Measurements from ENCODE around the gene CLEC16A. TPM values are rescaled to one million over a fixed set of nuclear protein-coding genes. Genes with fewer than 3 reads are reported as not detected.
A peak's percentile ranks its signal among the peaks of the same experiment; 100 is the strongest.

The CLEC16A gene
- total RNA-seq (2014; rRNA removed; shearing (Covaris generic)): 15.6 and 16.6 TPM in 2 replicates

- in situ Hi-C loops (cut with HindIII; ENCODE audit: low sequenced_read_pairs): no loop called here
- peak; percentile 97 for DNase-seq (ENCODE audit: low spot score)
Observed at GRCh38 chr16:10944249-10945064, at the start of gene CLEC16A. CLEC16A (plus strand) TSS chr16:10944564; CDS start chr16:10944718, 154 bp downstream.

GRCh38 chr16:10895053-10895946 is 49.1 kb upstream of the CLEC16A start:
- in situ Hi-C loops (cut with HindIII; ENCODE audit: low sequenced_read_pairs): no loop called here
- no peak for DNase-seq (ENCODE audit: low spot score)

GRCh38 chr16:10896165-10896564 is 48.2 kb upstream of the CLEC16A start:
- in situ Hi-C loops (cut with HindIII; ENCODE audit: low sequenced_read_pairs): no loop called here

GRCh38 chr16:10896723-10897122 is 47.6 kb upstream of the CLEC16A start:
- DNase-seq (ENCODE audit: low spot score): no peak
- in situ Hi-C loops (cut with HindIII; ENCODE audit: low sequenced_read_pairs): no loop called here

More at GRCh38 chr16:10896165-10896564, 48.2 kb upstream of the CLEC16A start:
- no peak for DNase-seq (ENCODE audit: low spot score)

GRCh38 chr16:10897134-10897533 is 47.2 kb upstream of the CLEC16A start:
- in situ Hi-C loops (cut with HindIII; ENCODE audit: low sequenced_read_pairs): no loop called here
- DNase-seq (ENCODE audit: low spot score): no peak

- in situ Hi-C loops (cut with HindIII; ENCODE audit: low sequenced_read_pairs): no loop called here
- no peak for DNase-seq (ENCODE audit: low spot score)
Observed at GRCh38 chr16:10902999-10903398, 41.4 kb upstream of the CLEC16A start.

GRCh38 chr16:10906482-10906881 is 37.9 kb upstream of the CLEC16A start:
- in situ Hi-C loops (cut with HindIII; ENCODE audit: low sequenced_read_pairs): no loop called here
- DNase-seq (ENCODE audit: low spot score): no peak

GRCh38 chr16:10906914-10907756 is 37.2 kb upstream of the CLEC16A start:
- DNase-seq (ENCODE audit: low spot score): peak; percentile 62

GRCh38 chr16:10907757-10908045 is 36.7 kb upstream of the CLEC16A start:
- DNase-seq (ENCODE audit: low spot score): peak; percentile 6
- in situ Hi-C loops (cut with HindIII; ENCODE audit: low sequenced_read_pairs): no loop called here

More at GRCh38 chr16:10906914-10907756, 37.2 kb upstream of the CLEC16A start:
- in situ Hi-C loops (cut with HindIII; ENCODE audit: low sequenced_read_pairs): no loop called here

- in situ Hi-C loops (cut with HindIII; ENCODE audit: low sequenced_read_pairs): no loop called here
- no peak for DNase-seq (ENCODE audit: low spot score)
Observed at GRCh38 chr16:10911267-10911666, 33.1 kb upstream of the CLEC16A start.

GRCh38 chr16:10916534-10916933 is 27.8 kb upstream of the CLEC16A start:
- in situ Hi-C loops (cut with HindIII; ENCODE audit: low sequenced_read_pairs): no loop called here
- DNase-seq (ENCODE audit: low spot score): no peak

GRCh38 chr16:10918294-10919002 is 25.9 kb upstream of the CLEC16A start:
- in situ Hi-C loops (cut with HindIII; ENCODE audit: low sequenced_read_pairs): no loop called here
- peak; percentile 92 for DNase-seq (ENCODE audit: low spot score)

GRCh38 chr16:10919003-10919351 is 25.4 kb upstream of the CLEC16A start:
- in situ Hi-C loops (cut with HindIII; ENCODE audit: low sequenced_read_pairs): no loop called here
- no peak for DNase-seq (ENCODE audit: low spot score)

- in situ Hi-C loops (cut with HindIII; ENCODE audit: low sequenced_read_pairs): no loop called here
- no peak for DNase-seq (ENCODE audit: low spot score)
Observed at GRCh38 chr16:10920726-10921427, 23.5 kb upstream of the CLEC16A start.

- no peak for DNase-seq (ENCODE audit: low spot score)
- in situ Hi-C loops (cut with HindIII; ENCODE audit: low sequenced_read_pairs): no loop called here
Observed at GRCh38 chr16:10921536-10922327, 22.6 kb upstream of the CLEC16A start.

- in situ Hi-C loops (cut with HindIII; ENCODE audit: low sequenced_read_pairs): no loop called here
- DNase-seq (ENCODE audit: low spot score): no peak
Observed at GRCh38 chr16:10922328-10923145, 21.8 kb upstream of the CLEC16A start.

GRCh38 chr16:10923146-10923649 is 21.2 kb upstream of the CLEC16A start:
- in situ Hi-C loops (cut with HindIII; ENCODE audit: low sequenced_read_pairs): no loop called here

More at GRCh38 chr16:10923146-10923649, 21.2 kb upstream of the CLEC16A start:
- DNase-seq (ENCODE audit: low spot score): no peak

All from G401 (cell line).